Gastroesophageal sphincter (tissue), 3 donors: ENCODE measurements around the gene NUDT8.

Source experiments
- POLR2AphosphoS5 ChIP-seq: sonication (generic); formaldehyde crosslinking; IDR thresholded peaks from one replicate; pipeline ENCODE4 v1.6.1; 2017; ENCODE audit warnings: antibody characterized with exemption
- TF ChIP-seq, protein P1 (sequence below), 4 experiments: fragments of 200-600 bp in 2 of 4; fragments of 450-650 bp in 2 of 4; sonication (generic) in 1 of 4; IDR thresholded peaks; one replicate each; pipeline ENCODE4 v1.5.1; 2017 to 2019; ENCODE audit warnings: antibody characterized with exemption in 4 of 4, mild to moderate bottlenecking in 2 of 4, moderate library complexity in 2 of 4

DNA sequence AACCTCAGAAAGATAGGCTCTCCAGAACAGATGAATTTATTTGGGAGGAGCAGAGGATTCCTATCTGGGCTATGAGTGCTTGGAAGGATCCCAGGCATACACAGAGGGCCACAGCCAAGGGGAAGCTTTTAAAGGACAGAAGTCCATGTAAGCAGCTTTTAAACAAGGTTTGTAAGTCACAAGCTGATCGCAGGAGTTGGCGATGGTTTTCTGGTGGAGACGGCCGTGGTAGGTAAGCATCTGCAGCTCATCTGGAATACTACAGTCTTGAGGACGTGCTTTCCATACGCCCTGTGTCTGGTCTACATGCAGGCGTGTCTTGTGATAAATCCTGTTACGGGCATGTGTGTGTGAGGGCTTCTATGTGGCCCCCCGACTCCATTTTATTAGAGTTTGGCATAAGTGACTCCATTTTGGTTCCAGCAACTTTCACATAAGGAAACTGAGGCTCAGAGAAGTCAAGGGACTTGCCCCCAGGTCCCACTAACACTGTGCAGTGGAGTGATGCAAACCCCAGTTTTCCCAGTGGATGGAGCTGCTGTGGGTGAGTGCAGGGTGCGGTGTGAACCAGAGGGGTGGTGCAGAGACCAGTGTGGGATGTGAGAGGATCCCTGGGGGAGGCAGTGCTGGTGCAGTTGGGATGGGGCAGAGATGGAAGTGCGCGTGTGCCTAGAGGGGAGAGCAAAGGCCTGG is 32.6 kb upstream of the NUDT8 start:
- no peak for TF ChIP-seq POLR2AphosphoS5
- TF ChIP-seq, protein P1, sequence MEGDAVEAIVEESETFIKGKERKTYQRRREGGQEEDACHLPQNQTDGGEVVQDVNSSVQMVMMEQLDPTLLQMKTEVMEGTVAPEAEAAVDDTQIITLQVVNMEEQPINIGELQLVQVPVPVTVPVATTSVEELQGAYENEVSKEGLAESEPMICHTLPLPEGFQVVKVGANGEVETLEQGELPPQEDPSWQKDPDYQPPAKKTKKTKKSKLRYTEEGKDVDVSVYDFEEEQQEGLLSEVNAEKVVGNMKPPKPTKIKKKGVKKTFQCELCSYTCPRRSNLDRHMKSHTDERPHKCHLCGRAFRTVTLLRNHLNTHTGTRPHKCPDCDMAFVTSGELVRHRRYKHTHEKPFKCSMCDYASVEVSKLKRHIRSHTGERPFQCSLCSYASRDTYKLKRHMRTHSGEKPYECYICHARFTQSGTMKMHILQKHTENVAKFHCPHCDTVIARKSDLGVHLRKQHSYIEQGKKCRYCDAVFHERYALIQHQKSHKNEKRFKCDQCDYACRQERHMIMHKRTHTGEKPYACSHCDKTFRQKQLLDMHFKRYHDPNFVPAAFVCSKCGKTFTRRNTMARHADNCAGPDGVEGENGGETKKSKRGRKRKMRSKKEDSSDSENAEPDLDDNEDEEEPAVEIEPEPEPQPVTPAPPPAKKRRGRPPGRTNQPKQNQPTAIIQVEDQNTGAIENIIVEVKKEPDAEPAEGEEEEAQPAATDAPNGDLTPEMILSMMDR (IDR thresholded peaks at IDR 0.05) = no peak
